ENCODE data around the gene GTF2F2.
A peak's percentile ranks its signal among the peaks of the same experiment; 100 is the strongest.

Gene GTF2F2

GRCh38 chr13:45200701-45201232 lies 80.5 kb downstream of the GTF2F2 start, which contains the start of gene KCTD4:
Gene KCTD4, minus strand, starts transcription at chr13:45201045. Its CDS starts 6,478 bp downstream, at chr13:45194567.
- no peak within 1 kb of the TSS for H3K4me3 ChIP-seq
- H3K27ac ChIP-seq: no peak within 1 kb of the TSS
- DNase-seq (ENCODE audit: low spot score): no peak
- no peak for TF ChIP-seq CTCF (IDR thresholded peaks at IDR 0.05)

- TF ChIP-seq CTCF (IDR thresholded peaks at IDR 0.05): no peak
- H3K27ac ChIP-seq: no peak overlapping the region
- no peak overlapping the region for H3K4me3 ChIP-seq
- DNase-seq (ENCODE audit: low spot score): no peak
Observed at GRCh38 chr13:45205124-45205523, 84.8 kb downstream of the GTF2F2 start.

GRCh38 chr13:45206340-45206739 lies 86.0 kb downstream of the GTF2F2 start:
- DNase-seq (ENCODE audit: low spot score): no peak
- peak overlapping the region; percentile 67 to 83 for H3K27ac ChIP-seq

GRCh38 chr13:45207319-45207718 lies 87.0 kb downstream of the GTF2F2 start:
- no peak for TF ChIP-seq CTCF (IDR thresholded peaks at IDR 0.05)
- Histone ChIP-seq H3K4me3 (peak overlapping the region; percentile 20), H3K27ac (peak overlapping the region; percentile 67 to 83)
- no peak for DNase-seq (ENCODE audit: low spot score)

More at GRCh38 chr13:45206340-45206739, 86.0 kb downstream of the GTF2F2 start:
- no peak for TF ChIP-seq CTCF (IDR thresholded peaks at IDR 0.05)
- H3K4me3 ChIP-seq: peak overlapping the region; percentile 20

GRCh38 chr13:45208132-45208531 lies 87.8 kb downstream of the GTF2F2 start:
- Histone ChIP-seq H3K27ac (no peak overlapping the region), H3K4me3 (no peak overlapping the region)
- no peak for TF ChIP-seq CTCF (IDR thresholded peaks at IDR 0.05)
- no peak for DNase-seq (ENCODE audit: low spot score)

GRCh38 chr13:45209229-45209628 lies 88.9 kb downstream of the GTF2F2 start:
- Histone ChIP-seq H3K4me3 (no peak overlapping the region), H3K27ac (no peak overlapping the region)
- no peak for TF ChIP-seq CTCF (IDR thresholded peaks at IDR 0.05)
- DNase-seq (ENCODE audit: low spot score): no peak

- no peak for DNase-seq (ENCODE audit: low spot score)
- TF ChIP-seq CTCF (IDR thresholded peaks at IDR 0.05): no peak
- no peak overlapping the region for H3K27ac ChIP-seq
Observed at GRCh38 chr13:45215392-45216077, 95.2 kb downstream of the GTF2F2 start.

More at GRCh38 chr13:45215392-45216077, 95.2 kb downstream of the GTF2F2 start:
- no peak overlapping the region for H3K4me3 ChIP-seq

Data from coronary artery (tissue), 2 donors.